Neutrophil (primary cell): ENCODE data around the gene NRXN3.

Experiments
- H3K27ac ChIP-seq: fragments of 200-600 bp; sonication (generic); 2 replicates; pipeline ENCODE4 v1.5.1; 2016; ENCODE audit warnings: mild to moderate bottlenecking, moderate library complexity
- H3K27me3 ChIP-seq: fragments of 200-600 bp; sonication (generic); 2 replicates; pipeline ENCODE4 v1.6.0; 2016; ENCODE audit warnings: mild to moderate bottlenecking
- H3K36me3 ChIP-seq: fragments of 200-600 bp; sonication (generic); 2 replicates; pipeline ENCODE4 v1.5.1; 2017
- H3K4me1 ChIP-seq, 2 experiments: fragments of 200-600 bp in 1 of 2; sonication (generic) in 1 of 2; 1 replicate in 1 of 2; 2 replicates in 1 of 2; pipeline versions ENCODE4 v1.5.1 to v1.6.1; 2013 to 2016; ENCODE audit warnings: low read depth in 1 of 2, low read length in 1 of 2, mild to moderate bottlenecking in 1 of 2, moderate library complexity in 1 of 2; ENCODE audit not compliant: control insufficient read depth in 1 of 2, insufficient read depth in 1 of 2
- H3K4me3 ChIP-seq, 2 experiments: fragments of 200-600 bp in 1 of 2; sonication (generic) in 1 of 2; 1 replicate in 1 of 2; 2 replicates in 1 of 2; pipeline ENCODE4 v1.5.1; 2013 to 2016; ENCODE audit warnings: low read depth in 1 of 2, low read length in 1 of 2, mild to moderate bottlenecking in 1 of 2, moderate library complexity in 1 of 2
- H3K9me3 ChIP-seq: fragments of 200-600 bp; sonication (generic); 2 replicates; pipeline ENCODE4 v1.5.1; 2016
- CTCF ChIP-seq: fragments of 200-600 bp; sonication (generic); IDR thresholded peaks from 2 replicates; pipeline ENCODE4 v1.5.1; 2016; ENCODE audit warnings: antibody characterized with exemption

Gene NRXN3

GRCh38 chr14:79304279-79304678 is 1134.1 kb downstream of the NRXN3 start:
- no peak for TF ChIP-seq CTCF
- H3K9me3 ChIP-seq: no peaks in the 10 kb centered on the region
- no peaks in the 10 kb centered on the region for H3K36me3 ChIP-seq
- H3K27ac ChIP-seq: no peak overlapping the region
- H3K27me3 ChIP-seq: no peaks in the 10 kb centered on the region
- no peak overlapping the region for H3K4me3 ChIP-seq
- no peaks in the 10 kb centered on the region for H3K4me1 ChIP-seq

- H3K27me3 ChIP-seq: no peaks in the 10 kb centered on the region
- no peaks in the 10 kb centered on the region for H3K4me1 ChIP-seq
- no peak overlapping the region for H3K27ac ChIP-seq
- no peak for TF ChIP-seq CTCF
- no peaks in the 10 kb centered on the region for H3K36me3 ChIP-seq
- no peaks in the 10 kb centered on the region for H3K9me3 ChIP-seq
- no peak overlapping the region for H3K4me3 ChIP-seq
These were observed 1136.4 kb downstream of the NRXN3 start for GRCh38 chr14:79306546-79306945.

- Histone ChIP-seq H3K27ac (no peak overlapping the region), H3K9me3 (no peaks in the 10 kb centered on the region), H3K27me3 (no peaks in the 10 kb centered on the region), H3K36me3 (no peaks in the 10 kb centered on the region), H3K4me1 (no peaks in the 10 kb centered on the region), H3K4me3 (no peak overlapping the region)
- no peak for TF ChIP-seq CTCF
These were observed 1148.2 kb downstream of the NRXN3 start for GRCh38 chr14:79318371-79318770.

GRCh38 chr14:79320561-79320960 is 1150.4 kb downstream of the NRXN3 start:
- no peaks in the 10 kb centered on the region for H3K4me1 ChIP-seq
- no peak for TF ChIP-seq CTCF
- no peaks in the 10 kb centered on the region for H3K9me3 ChIP-seq

GRCh38 chr14:79321070-79321469 is 1150.9 kb downstream of the NRXN3 start:
- Histone ChIP-seq H3K9me3 (no peaks in the 10 kb centered on the region), H3K4me1 (no peaks in the 10 kb centered on the region), H3K4me3 (no peak overlapping the region), H3K27ac (no peak overlapping the region), H3K27me3 (no peaks in the 10 kb centered on the region), H3K36me3 (no peaks in the 10 kb centered on the region)
- no peak for TF ChIP-seq CTCF

More at GRCh38 chr14:79320561-79320960, 1150.4 kb downstream of the NRXN3 start:
- no peak overlapping the region for H3K27ac ChIP-seq
- no peaks in the 10 kb centered on the region for H3K36me3 ChIP-seq
- no peak overlapping the region for H3K4me3 ChIP-seq
- no peaks in the 10 kb centered on the region for H3K27me3 ChIP-seq

GRCh38 chr14:79325071-79325470 is 1154.9 kb downstream of the NRXN3 start:
- no peak overlapping the region for H3K27ac ChIP-seq
- H3K36me3 ChIP-seq: no peaks in the 10 kb centered on the region
- no peaks in the 10 kb centered on the region for H3K9me3 ChIP-seq
- H3K4me3 ChIP-seq: no peak overlapping the region
- no peaks in the 10 kb centered on the region for H3K27me3 ChIP-seq
- no peak for TF ChIP-seq CTCF
- no peaks in the 10 kb centered on the region for H3K4me1 ChIP-seq
